ENCODE measurements around the gene TRABD2B.

TRABD2B gene

DNA sequence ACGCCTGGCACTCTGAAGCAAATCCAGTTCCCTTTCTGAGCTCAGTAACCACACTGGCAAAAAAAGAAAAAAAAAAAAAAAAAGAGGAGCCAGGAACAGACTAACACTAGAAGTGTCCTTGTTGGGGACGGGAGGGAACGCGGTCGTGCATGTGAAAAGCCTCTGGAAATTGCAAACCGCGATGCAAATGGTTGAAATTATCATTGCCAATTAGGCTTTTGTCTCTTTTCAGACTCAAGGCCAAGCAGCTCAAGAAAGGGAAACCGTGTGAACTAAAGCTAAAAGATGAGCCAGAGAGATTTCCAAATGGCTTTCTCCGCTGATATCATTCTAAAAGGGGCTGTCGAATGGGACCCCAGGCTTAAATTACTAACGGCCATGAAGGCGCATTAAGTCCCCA lies 13.5 kb downstream of the TRABD2B start:
- H2BK15ac ChIP-seq (ENCODE audit: low read length), result no peak overlapping the region
- no peaks in the 10 kb centered on the region for H3K9me3 ChIP-seq (replicated peaks in 1 of 2; ENCODE audit: control insufficient read depth in 2 of 2, insufficient read depth in 1 of 2, low read depth in 1 of 2, low read length in 2 of 2)
- no peak overlapping the region for H3K4me3 ChIP-seq (ENCODE audit: low read length in 2 of 2)
- peaks cover 0 to 5% of the 10 kb centered on the region in 2 donors for H3K4me1 ChIP-seq (ENCODE audit: control insufficient read depth in 2 of 2, insufficient read depth in 1 of 2, low read depth in 1 of 2, low read length in 2 of 2)
- no peak overlapping the region for H2AK5ac ChIP-seq (ENCODE audit: low read depth, low read length)
- no peak for DNase-seq (ENCODE audit: low spot score)
- H2BK120ac ChIP-seq (ENCODE audit: low read depth, low read length), result no peak overlapping the region
- H3K14ac ChIP-seq (ENCODE audit: low read length), result no peak overlapping the region
- H3K18ac ChIP-seq (ENCODE audit: low read length), result no peak overlapping the region
- no peak overlapping the region for H4K8ac ChIP-seq (ENCODE audit: low read depth, low read length)
- H3K27ac ChIP-seq (replicated peaks; ENCODE audit: low read length), result no peak overlapping the region
- no peak overlapping the region for H2BK12ac ChIP-seq (ENCODE audit: low read length)
- H4K91ac ChIP-seq (ENCODE audit: low read depth, low read length, poor library complexity), result no peak overlapping the region
- H2AFZ ChIP-seq (ENCODE audit: low read length), result no peak overlapping the region
- H3K27me3 ChIP-seq (ENCODE audit: control insufficient read depth in 3 of 3, insufficient read depth in 3 of 3, low read depth in 1 of 3, low read length in 3 of 3), result peaks cover 2 to 33% (median 28%) of the 10 kb centered on the region in 3 experiments
- H2BK5ac ChIP-seq (ENCODE audit: low read length), result no peak overlapping the region
- no peak overlapping the region for H3K4ac ChIP-seq (ENCODE audit: low read length)
- H3K36me3 ChIP-seq (replicated peaks in 1 of 2; ENCODE audit: control insufficient read depth in 2 of 2, insufficient read depth in 2 of 2, low read length in 2 of 2), result no peaks in the 10 kb centered on the region
- WGBS, 2 donors (ENCODE audit: extremely low coverage in 2 of 2, insufficient read length in 2 of 2, insufficient replicate concordance in 1 of 2), result no CpG with 5 or more reads among the region's 12 CpGs
- no peak overlapping the region for H3K4me2 ChIP-seq (ENCODE audit: insufficient read depth, low read length, poor library complexity, severe bottlenecking)
- no peak overlapping the region for H3K9ac ChIP-seq (ENCODE audit: low read depth, low read length, poor library complexity)
- H3K79me1 ChIP-seq (ENCODE audit: low read depth, low read length), result no peaks in the 10 kb centered on the region
- no peak overlapping the region for H3K23ac ChIP-seq (ENCODE audit: low read depth, low read length, poor library complexity)

GRCh38 chr1:47981667-47982350 lies 15.4 kb downstream of the TRABD2B start:
- Histone ChIP-seq H3K4me1 (ENCODE audit: control insufficient read depth in 2 of 2, insufficient read depth in 1 of 2, low read depth in 1 of 2, low read length in 2 of 2) (peaks cover 0 to 5% of the 10 kb centered on the region in 2 donors), H3K18ac (ENCODE audit: low read length) (no peak overlapping the region), H2AK5ac (ENCODE audit: low read depth, low read length) (no peak overlapping the region), H3K36me3 (replicated peaks in 1 of 2; ENCODE audit: control insufficient read depth in 2 of 2, insufficient read depth in 2 of 2, low read length in 2 of 2) (no peaks in the 10 kb centered on the region), H2AFZ (ENCODE audit: low read length) (no peak overlapping the region), H3K23ac (ENCODE audit: low read depth, low read length, poor library complexity) (no peak overlapping the region), H2BK5ac (ENCODE audit: low read length) (no peak overlapping the region), H2BK120ac (ENCODE audit: low read depth, low read length) (no peak overlapping the region), H3K9ac (ENCODE audit: low read depth, low read length, poor library complexity) (no peak overlapping the region), H4K91ac (ENCODE audit: low read depth, low read length, poor library complexity) (no peak overlapping the region), H3K4me2 (ENCODE audit: insufficient read depth, low read length, poor library complexity, severe bottlenecking) (no peak overlapping the region), H3K14ac (ENCODE audit: low read length) (no peak overlapping the region), H3K27me3 (ENCODE audit: control insufficient read depth in 3 of 3, insufficient read depth in 3 of 3, low read depth in 1 of 3, low read length in 3 of 3) (peaks cover 2 to 33% (median 15%) of the 10 kb centered on the region in 3 experiments), H2BK15ac (ENCODE audit: low read length) (no peak overlapping the region), H3K9me3 (replicated peaks in 1 of 2; ENCODE audit: control insufficient read depth in 2 of 2, insufficient read depth in 1 of 2, low read depth in 1 of 2, low read length in 2 of 2) (no peaks in the 10 kb centered on the region), H3K79me1 (ENCODE audit: low read depth, low read length) (no peaks in the 10 kb centered on the region), H3K27ac (replicated peaks; ENCODE audit: low read length) (no peak overlapping the region), H4K8ac (ENCODE audit: low read depth, low read length) (no peak overlapping the region), H3K4ac (ENCODE audit: low read length) (no peak overlapping the region), H3K4me3 (ENCODE audit: low read length in 2 of 2) (no peak overlapping the region), H2BK12ac (ENCODE audit: low read length) (no peak overlapping the region)
- DNase-seq (ENCODE audit: low spot score), result no peak

DNA sequence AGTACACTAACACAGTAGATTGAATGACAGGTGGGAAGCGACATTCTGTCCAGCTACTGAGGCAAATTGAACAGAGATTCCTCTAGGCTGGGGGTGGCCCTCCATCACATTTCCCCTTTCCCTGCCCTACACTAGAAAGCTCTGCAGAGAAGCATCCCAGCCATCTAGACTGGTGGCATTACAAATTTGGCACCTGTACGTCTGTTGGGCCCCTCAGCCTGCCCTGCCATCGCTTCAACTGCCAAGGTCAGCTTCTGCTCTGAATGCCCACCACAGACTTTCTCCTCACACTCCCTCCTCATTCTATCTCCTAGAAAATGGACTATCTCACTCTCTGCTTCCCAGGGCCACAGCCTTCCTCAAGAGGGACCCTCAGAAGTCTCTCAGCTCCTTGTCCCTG lies 16.7 kb downstream of the TRABD2B start:
- H4K91ac ChIP-seq (ENCODE audit: low read depth, low read length, poor library complexity), result no peak overlapping the region
- H3K4me2 ChIP-seq (ENCODE audit: insufficient read depth, low read length, poor library complexity, severe bottlenecking), result no peak overlapping the region
- no peak overlapping the region for H3K9ac ChIP-seq (ENCODE audit: low read depth, low read length, poor library complexity)
- H3K23ac ChIP-seq (ENCODE audit: low read depth, low read length, poor library complexity), result no peak overlapping the region
- no peaks in the 10 kb centered on the region for H3K79me1 ChIP-seq (ENCODE audit: low read depth, low read length)
- H3K4me3 ChIP-seq (ENCODE audit: low read length in 2 of 2), result no peak overlapping the region
- no peak overlapping the region for H3K18ac ChIP-seq (ENCODE audit: low read length)
- H3K14ac ChIP-seq (ENCODE audit: low read length), result no peak overlapping the region
- no peak for DNase-seq (ENCODE audit: low spot score)
- no peak overlapping the region for H2AFZ ChIP-seq (ENCODE audit: low read length)
- no peaks in the 10 kb centered on the region for H3K36me3 ChIP-seq (replicated peaks in 1 of 2; ENCODE audit: control insufficient read depth in 2 of 2, insufficient read depth in 2 of 2, low read length in 2 of 2)
- no peak overlapping the region for H3K27ac ChIP-seq (replicated peaks; ENCODE audit: low read length)
- no peak overlapping the region for H2BK5ac ChIP-seq (ENCODE audit: low read length)
- H3K27me3 ChIP-seq (ENCODE audit: control insufficient read depth in 3 of 3, insufficient read depth in 3 of 3, low read depth in 1 of 3, low read length in 3 of 3), result peaks cover 2 to 23% (median 10%) of the 10 kb centered on the region in 3 experiments
- H2BK15ac ChIP-seq (ENCODE audit: low read length), result no peak overlapping the region
- no peak overlapping the region for H3K4ac ChIP-seq (ENCODE audit: low read length)
- no peak overlapping the region for H2BK120ac ChIP-seq (ENCODE audit: low read depth, low read length)
- no peak overlapping the region for H2BK12ac ChIP-seq (ENCODE audit: low read length)
- H2AK5ac ChIP-seq (ENCODE audit: low read depth, low read length), result peak overlapping the region; percentile 3
- peaks cover 0 to 5% of the 10 kb centered on the region in 2 donors for H3K4me1 ChIP-seq (ENCODE audit: control insufficient read depth in 2 of 2, insufficient read depth in 1 of 2, low read depth in 1 of 2, low read length in 2 of 2)
- no CpG with 5 or more reads among the region's 3 CpGs for WGBS, 2 donors (ENCODE audit: extremely low coverage in 2 of 2, insufficient read length in 2 of 2, insufficient replicate concordance in 1 of 2)
- no peak overlapping the region for H4K8ac ChIP-seq (ENCODE audit: low read depth, low read length)
- no peaks in the 10 kb centered on the region for H3K9me3 ChIP-seq (replicated peaks in 1 of 2; ENCODE audit: control insufficient read depth in 2 of 2, insufficient read depth in 1 of 2, low read depth in 1 of 2, low read length in 2 of 2)

- no peak for DNase-seq (ENCODE audit: low spot score)
Observed at GRCh38 chr1:47979724-47980123, 17.5 kb downstream of the TRABD2B start.

More at GRCh38 chr1:47979724-47980123, 17.5 kb downstream of the TRABD2B start:
- H4K8ac ChIP-seq (ENCODE audit: low read depth, low read length), result no peak overlapping the region
- no peak overlapping the region for H2BK12ac ChIP-seq (ENCODE audit: low read length)
- no peak overlapping the region for H3K4me3 ChIP-seq (ENCODE audit: low read length in 2 of 2)
- WGBS, 2 donors (ENCODE audit: extremely low coverage in 2 of 2, insufficient read length in 2 of 2, insufficient replicate concordance in 1 of 2), result no CpG with 5 or more reads among the region's 3 CpGs
- H3K36me3 ChIP-seq (replicated peaks in 1 of 2; ENCODE audit: control insufficient read depth in 2 of 2, insufficient read depth in 2 of 2, low read length in 2 of 2), result no peaks in the 10 kb centered on the region
- H3K4ac ChIP-seq (ENCODE audit: low read length), result no peak overlapping the region
- H3K9me3 ChIP-seq (replicated peaks in 1 of 2; ENCODE audit: control insufficient read depth in 2 of 2, insufficient read depth in 1 of 2, low read depth in 1 of 2, low read length in 2 of 2), result no peaks in the 10 kb centered on the region
- H2BK15ac ChIP-seq (ENCODE audit: low read length), result no peak overlapping the region
- H2BK5ac ChIP-seq (ENCODE audit: low read length), result no peak overlapping the region
- H4K91ac ChIP-seq (ENCODE audit: low read depth, low read length, poor library complexity), result no peak overlapping the region
- H3K4me2 ChIP-seq (ENCODE audit: insufficient read depth, low read length, poor library complexity, severe bottlenecking), result no peak overlapping the region
- no peak overlapping the region for H3K23ac ChIP-seq (ENCODE audit: low read depth, low read length, poor library complexity)
- H2AFZ ChIP-seq (ENCODE audit: low read length), result no peak overlapping the region
- H3K9ac ChIP-seq (ENCODE audit: low read depth, low read length, poor library complexity), result no peak overlapping the region
- no peak overlapping the region for H2AK5ac ChIP-seq (ENCODE audit: low read depth, low read length)
- no peaks in the 10 kb centered on the region for H3K79me1 ChIP-seq (ENCODE audit: low read depth, low read length)
- no peak overlapping the region for H3K14ac ChIP-seq (ENCODE audit: low read length)
- H3K27me3 ChIP-seq (ENCODE audit: control insufficient read depth in 3 of 3, insufficient read depth in 3 of 3, low read depth in 1 of 3, low read length in 3 of 3), result peaks cover 2 to 15% (median 3%) of the 10 kb centered on the region in 3 experiments
- no peak overlapping the region for H3K27ac ChIP-seq (replicated peaks; ENCODE audit: low read length)
- no peak overlapping the region for H3K18ac ChIP-seq (ENCODE audit: low read length)
- peaks cover 0 to 5% of the 10 kb centered on the region in 2 donors for H3K4me1 ChIP-seq (ENCODE audit: control insufficient read depth in 2 of 2, insufficient read depth in 1 of 2, low read depth in 1 of 2, low read length in 2 of 2)
- no peak overlapping the region for H2BK120ac ChIP-seq (ENCODE audit: low read depth, low read length)

Measured in neuronal stem cell (in vitro differentiated cells).